GM12864 (cell line): ENCODE measurements around the gene NLRP1.

Source experiments
- DNase-seq: peaks from one replicate; pipeline ENCODE4 v3.0.0-alpha.2; 2011; ENCODE audit warnings: low read depth
- H3K4me3 ChIP-seq: 2 replicates; pipeline ENCODE4 v1.5.1; 2011; ENCODE audit warnings: mild to moderate bottlenecking, low read depth, low read length, control low read depth
- TF ChIP-seq, protein P1 (sequence below): IDR thresholded peaks from 2 replicates; pipeline ENCODE4 v1.5.1; 2011; ENCODE audit warnings: low read depth, mild to moderate bottlenecking, moderate library complexity, low read length, control low read depth, inconsistent platforms; ENCODE audit errors: missing control alignments

The NLRP1 gene

GRCh38 chr17:5584383-5585286 is at the start of gene NLRP1:
Gene NLRP1, minus strand, starts transcription at chr17:5584509. Its CDS starts 552 bp downstream, at chr17:5583957.
- H3K4me3 ChIP-seq: peak within 1 kb of the TSS; percentile 68
- DNase-seq: peak; percentile 83
- TF ChIP-seq, protein P1, sequence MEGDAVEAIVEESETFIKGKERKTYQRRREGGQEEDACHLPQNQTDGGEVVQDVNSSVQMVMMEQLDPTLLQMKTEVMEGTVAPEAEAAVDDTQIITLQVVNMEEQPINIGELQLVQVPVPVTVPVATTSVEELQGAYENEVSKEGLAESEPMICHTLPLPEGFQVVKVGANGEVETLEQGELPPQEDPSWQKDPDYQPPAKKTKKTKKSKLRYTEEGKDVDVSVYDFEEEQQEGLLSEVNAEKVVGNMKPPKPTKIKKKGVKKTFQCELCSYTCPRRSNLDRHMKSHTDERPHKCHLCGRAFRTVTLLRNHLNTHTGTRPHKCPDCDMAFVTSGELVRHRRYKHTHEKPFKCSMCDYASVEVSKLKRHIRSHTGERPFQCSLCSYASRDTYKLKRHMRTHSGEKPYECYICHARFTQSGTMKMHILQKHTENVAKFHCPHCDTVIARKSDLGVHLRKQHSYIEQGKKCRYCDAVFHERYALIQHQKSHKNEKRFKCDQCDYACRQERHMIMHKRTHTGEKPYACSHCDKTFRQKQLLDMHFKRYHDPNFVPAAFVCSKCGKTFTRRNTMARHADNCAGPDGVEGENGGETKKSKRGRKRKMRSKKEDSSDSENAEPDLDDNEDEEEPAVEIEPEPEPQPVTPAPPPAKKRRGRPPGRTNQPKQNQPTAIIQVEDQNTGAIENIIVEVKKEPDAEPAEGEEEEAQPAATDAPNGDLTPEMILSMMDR: no peak

DNA sequence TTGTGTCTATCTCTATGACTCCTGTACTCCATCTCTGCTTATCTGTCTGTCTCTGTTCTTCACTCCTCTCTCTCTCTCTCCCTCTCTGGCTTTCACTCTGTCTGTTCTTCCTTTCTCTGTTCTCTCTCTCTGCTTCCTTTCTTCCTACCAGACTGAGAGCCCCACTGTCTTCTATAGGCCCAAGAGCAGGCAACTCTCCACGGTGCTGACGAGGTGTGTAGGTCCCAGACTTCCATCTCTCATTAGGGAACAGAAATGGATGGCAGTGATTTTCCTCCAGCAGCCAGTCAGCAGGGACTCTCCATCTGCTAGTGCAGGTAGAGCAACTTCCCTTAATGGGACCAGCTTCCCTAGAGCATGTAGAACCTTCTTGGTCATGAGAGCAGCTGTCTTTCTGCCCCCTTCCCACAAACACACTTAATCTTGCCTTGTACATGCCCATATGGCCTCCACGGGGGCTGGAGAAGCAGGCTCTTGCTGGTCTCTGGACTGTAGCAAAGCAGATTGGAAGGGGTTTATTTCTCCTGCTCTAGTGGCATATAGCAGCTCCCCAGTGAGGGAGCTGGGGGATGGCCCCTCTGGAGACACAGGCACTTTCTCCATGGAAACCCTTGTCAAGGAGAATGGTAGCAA is 47.8 kb upstream of the NLRP1 start:
- no peak for DNase-seq
- H3K4me3 ChIP-seq: no peak overlapping the region
- TF ChIP-seq, protein P1: no peak

- no peak for DNase-seq
- H3K4me3 ChIP-seq: no peak overlapping the region
- TF ChIP-seq, protein P1: no peak
These were observed 46.1 kb upstream of the NLRP1 start for GRCh38 chr17:5630434-5630833.

DNA sequence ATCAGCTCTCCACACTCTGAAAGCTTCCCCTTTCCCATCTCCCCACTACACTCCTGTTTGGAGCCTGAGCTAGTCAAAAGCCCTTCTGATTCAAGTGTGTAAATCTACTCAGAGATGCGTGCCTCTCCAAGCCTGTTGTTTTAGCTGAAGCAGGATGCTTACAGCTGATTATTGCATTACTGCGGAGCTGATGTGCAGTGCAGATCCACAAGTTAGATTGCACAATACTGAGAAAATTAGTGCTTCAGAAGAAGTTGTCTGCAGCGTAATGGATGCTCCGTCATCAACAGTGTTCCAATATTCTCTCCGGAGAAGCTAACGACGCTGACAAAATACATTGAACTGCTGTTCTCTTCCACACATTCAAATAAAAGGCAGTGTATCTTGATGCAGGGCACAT is 44.8 kb upstream of the NLRP1 start:
- TF ChIP-seq, protein P1: no peak
- no peak overlapping the region for H3K4me3 ChIP-seq
- no peak for DNase-seq

GRCh38 chr17:5628262-5628661 is 44.0 kb upstream of the NLRP1 start:
- no peak overlapping the region for H3K4me3 ChIP-seq
- DNase-seq: no peak
- TF ChIP-seq, protein P1: no peak

GRCh38 chr17:5624211-5624610 is 39.9 kb upstream of the NLRP1 start:
- H3K4me3 ChIP-seq: no peak overlapping the region
- no peak for DNase-seq
- TF ChIP-seq, protein P1: no peak

GRCh38 chr17:5621729-5622128 is 37.4 kb upstream of the NLRP1 start:
- DNase-seq: no peak
- TF ChIP-seq, protein P1: no peak
- no peak overlapping the region for H3K4me3 ChIP-seq
